ENCODE results near the gene MMP24OS. TPM values are rescaled to one million over a fixed set of nuclear protein-coding genes. Genes with fewer than 3 reads are reported as not detected.
A peak's percentile ranks its signal among the peaks of the same experiment; 100 is the strongest.
"Not testable (repeated sequence)": the region's sequence is repeated elsewhere in the genome, so short reads cannot be mapped to it uniquely, and the experiment has no call there.

Gene MMP24OS
- total and polyA plus RNA-seq, 2 experiments from 2014 or later: 19.0 to 58.5 TPM

GRCh38 chr20:35316086-35316485 lies 38.2 kb upstream of the MMP24OS start:
- H3K27ac ChIP-seq: peak overlapping the region; percentile 2
- H2AFZ ChIP-seq: no peak overlapping the region
- no peaks in the 10 kb centered on the region for H3K9me3 ChIP-seq (ENCODE audit: low read depth)
- no peaks in the 10 kb centered on the region for H3K27me3 ChIP-seq
- H3K36me3 ChIP-seq (replicated peaks; ENCODE audit: insufficient read depth, low read depth): no peaks in the 10 kb centered on the region
- no peak overlapping the region for H3K4me2 ChIP-seq
- no peaks in the 10 kb centered on the region for H3K9me2 ChIP-seq (replicated peaks; ENCODE audit: insufficient read depth)
- no peak overlapping the region for H3K4me3 ChIP-seq
- no peak for TF ChIP-seq EZH2phosphoT487 (IDR thresholded peaks at IDR 0.05; ENCODE audit: low read depth, severe bottlenecking, unreplicated experiment)
- no peak for TF ChIP-seq CTCF (IDR thresholded peaks at IDR 0.05; ENCODE audit: poor library complexity)
- TF ChIP-seq EZH2 (IDR thresholded peaks at IDR 0.05; ENCODE audit: borderline replicate concordance): no peak
- no peak for DNase-seq (ENCODE audit: low spot score)
- no peaks in the 10 kb centered on the region for H3K79me2 ChIP-seq
- H3K4me1 ChIP-seq (ENCODE audit: insufficient read depth): peaks cover 37% of the 10 kb centered on the region
- 89% methylated on average over 2 of the region's 2 CpGs for WGBS (ENCODE audit: low lambda C conversion rate, missing lambda C conversion rate)
- no peaks in the 10 kb centered on the region for H4K20me1 ChIP-seq (ENCODE audit: insufficient read depth, poor library complexity, severe bottlenecking)

GRCh38 chr20:35315632-35316020 lies 37.7 kb upstream of the MMP24OS start:
- H3K9me3 ChIP-seq (ENCODE audit: low read depth); H2AFZ ChIP-seq; H4K20me1 ChIP-seq (ENCODE audit: insufficient read depth, poor library complexity, severe bottlenecking); DNase-seq (ENCODE audit: low spot score); H3K4me3 ChIP-seq; H3K4me2 ChIP-seq; H3K27me3 ChIP-seq; H3K27ac ChIP-seq; H3K9me2 ChIP-seq (replicated peaks; ENCODE audit: insufficient read depth); H3K36me3 ChIP-seq (replicated peaks; ENCODE audit: insufficient read depth, low read depth); H3K79me2 ChIP-seq: not testable (repeated sequence)
- 98% methylated on average over 7 of the region's 7 CpGs for WGBS (ENCODE audit: low lambda C conversion rate, missing lambda C conversion rate)
- peaks cover 33% of the 10 kb centered on the region for H3K4me1 ChIP-seq (ENCODE audit: insufficient read depth)

DNA sequence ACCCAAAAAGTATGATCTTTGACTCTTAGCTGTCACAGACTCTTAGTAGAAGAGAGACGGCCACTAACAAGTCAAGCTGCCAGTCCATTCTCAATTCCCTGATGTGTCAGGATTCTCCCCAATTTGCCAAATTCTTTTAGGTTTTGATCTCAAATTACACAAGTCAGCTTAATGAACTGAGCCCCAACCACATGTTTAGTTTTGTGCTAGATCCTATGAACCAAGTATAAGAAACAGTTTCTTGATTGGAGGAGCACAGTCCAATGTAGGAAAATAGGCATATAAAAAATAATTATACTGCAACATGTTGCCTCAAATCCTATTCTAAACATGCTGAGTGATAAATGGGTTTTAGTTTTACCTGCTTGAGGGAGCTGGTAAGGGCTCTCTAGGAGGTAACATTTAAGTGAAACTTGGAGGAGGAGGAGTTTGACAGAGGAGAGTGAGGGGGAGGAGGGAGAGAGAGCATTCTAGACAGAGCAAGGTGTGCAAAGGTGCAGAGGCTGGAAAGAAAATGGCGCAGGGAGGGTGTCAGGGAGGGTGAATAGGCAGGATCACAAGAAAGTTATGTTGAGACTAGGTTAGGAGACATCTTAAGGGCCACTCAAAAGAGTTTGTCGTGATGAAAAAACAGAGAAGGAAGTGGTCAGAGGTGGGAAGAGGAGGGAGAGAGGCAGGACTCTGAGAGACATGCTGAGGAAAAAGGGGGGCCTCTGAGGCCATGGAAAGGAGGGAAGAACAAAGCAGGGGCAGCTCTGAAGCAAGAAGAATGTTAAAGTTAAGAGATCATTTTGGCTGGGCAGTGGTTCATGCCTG lies 37.1 kb upstream of the MMP24OS start:
- Histone ChIP-seq H3K36me3 (replicated peaks; ENCODE audit: insufficient read depth, low read depth) (no peaks in the 10 kb centered on the region), H3K4me2 (no peak overlapping the region), H3K4me3 (no peak overlapping the region), H4K20me1 (ENCODE audit: insufficient read depth, poor library complexity, severe bottlenecking) (no peaks in the 10 kb centered on the region), H3K9me3 (ENCODE audit: low read depth) (no peaks in the 10 kb centered on the region), H3K79me2 (no peaks in the 10 kb centered on the region), H3K27me3 (no peaks in the 10 kb centered on the region), H3K4me1 (ENCODE audit: insufficient read depth) (peaks cover 27% of the 10 kb centered on the region), H2AFZ (no peak overlapping the region), H3K27ac (peak overlapping the region; percentile 65), H3K9me2 (replicated peaks; ENCODE audit: insufficient read depth) (no peaks in the 10 kb centered on the region)
- TF ChIP-seq CTCF (IDR thresholded peaks at IDR 0.05; ENCODE audit: poor library complexity) (no peak), EZH2phosphoT487 (IDR thresholded peaks at IDR 0.05; ENCODE audit: low read depth, severe bottlenecking, unreplicated experiment) (no peak), EZH2 (IDR thresholded peaks at IDR 0.05; ENCODE audit: borderline replicate concordance) (no peak)
- 70% methylated on average over 3 of the region's 3 CpGs for WGBS (ENCODE audit: low lambda C conversion rate, missing lambda C conversion rate)
- no peak for DNase-seq (ENCODE audit: low spot score)

GRCh38 chr20:35312318-35312717 lies 34.4 kb upstream of the MMP24OS start:
- TF ChIP-seq EZH2phosphoT487 (IDR thresholded peaks at IDR 0.05; ENCODE audit: low read depth, severe bottlenecking, unreplicated experiment): no peak
- TF ChIP-seq EZH2 (IDR thresholded peaks at IDR 0.05; ENCODE audit: borderline replicate concordance): no peak
- TF ChIP-seq CTCF (IDR thresholded peaks at IDR 0.05; ENCODE audit: poor library complexity): no peak
- Histone ChIP-seq H3K36me3 (replicated peaks; ENCODE audit: insufficient read depth, low read depth) (no peaks in the 10 kb centered on the region), H3K4me1 (ENCODE audit: insufficient read depth) (peaks cover 9% of the 10 kb centered on the region), H3K4me3 (no peak overlapping the region), H3K79me2 (no peaks in the 10 kb centered on the region), H3K27ac (peak overlapping the region; percentile 52), H3K4me2 (no peak overlapping the region), H2AFZ (no peak overlapping the region), H4K20me1 (ENCODE audit: insufficient read depth, poor library complexity, severe bottlenecking) (no peaks in the 10 kb centered on the region), H3K9me2 (replicated peaks; ENCODE audit: insufficient read depth) (no peaks in the 10 kb centered on the region), H3K27me3 (no peaks in the 10 kb centered on the region), H3K9me3 (ENCODE audit: low read depth) (no peaks in the 10 kb centered on the region)
- 76% methylated on average over 1 of the region's 1 CpG for WGBS (ENCODE audit: low lambda C conversion rate, missing lambda C conversion rate)
- DNase-seq (ENCODE audit: low spot score): no peak
